Activated effector memory CD4-positive, alpha-beta T cell treated with Interleukin-2 at 50 U/mL for 16 hours (primary cell): ENCODE measurements around the gene ACTN4.
A peak's percentile ranks its signal among the peaks of the same experiment; 100 is the strongest.
"Not testable (repeated sequence)": the region's sequence is repeated elsewhere in the genome, so short reads cannot be mapped to it uniquely, and the experiment has no call there.

Experiments used
- DNase-seq: peaks from one replicate; pipeline ENCODE4 v3.0.0-alpha.2; 2020

The ACTN4 gene

DNA sequence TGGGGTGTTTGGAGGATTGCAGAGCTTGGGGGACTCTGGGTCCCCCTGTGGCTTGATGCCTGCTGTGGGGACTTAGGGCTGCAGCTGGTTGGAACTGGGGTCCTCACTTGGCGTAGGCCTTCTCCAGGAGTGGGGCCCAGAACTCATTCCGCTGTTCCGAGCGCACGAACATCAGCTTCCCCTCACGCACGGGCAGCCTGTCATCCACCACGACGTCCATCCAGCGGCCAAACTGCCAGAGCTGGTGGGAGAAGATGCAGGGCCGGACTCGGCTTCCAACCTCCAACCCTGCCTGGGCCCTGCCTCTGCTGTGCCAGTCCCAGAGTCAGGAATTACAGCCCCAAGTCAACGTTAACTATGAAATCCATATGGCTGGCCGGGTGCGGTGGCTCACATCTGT, 94.2 kb downstream of the ACTN4 start:
- no peak for DNase-seq

DNA sequence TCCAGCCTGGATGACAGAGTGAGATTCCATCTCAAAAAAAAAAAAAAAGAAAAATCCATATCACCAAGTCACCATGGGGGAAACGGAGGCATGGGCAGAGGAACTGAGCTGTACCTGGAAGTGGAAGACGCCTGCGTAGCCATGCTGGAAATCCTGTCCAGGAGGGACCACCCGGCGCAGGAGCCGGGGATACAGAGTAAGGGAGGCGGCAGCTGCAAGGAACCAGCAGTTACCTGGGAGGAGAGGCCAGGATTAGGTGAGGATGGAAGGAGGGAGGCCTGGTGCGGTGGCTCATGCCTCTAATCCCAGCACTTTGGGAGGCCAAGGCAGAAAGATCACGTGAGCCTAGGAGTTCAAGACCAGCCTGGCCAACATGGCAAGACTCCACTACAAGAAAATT, 94.8 kb downstream of the ACTN4 start:
- DNase-seq, result no peak

DNA sequence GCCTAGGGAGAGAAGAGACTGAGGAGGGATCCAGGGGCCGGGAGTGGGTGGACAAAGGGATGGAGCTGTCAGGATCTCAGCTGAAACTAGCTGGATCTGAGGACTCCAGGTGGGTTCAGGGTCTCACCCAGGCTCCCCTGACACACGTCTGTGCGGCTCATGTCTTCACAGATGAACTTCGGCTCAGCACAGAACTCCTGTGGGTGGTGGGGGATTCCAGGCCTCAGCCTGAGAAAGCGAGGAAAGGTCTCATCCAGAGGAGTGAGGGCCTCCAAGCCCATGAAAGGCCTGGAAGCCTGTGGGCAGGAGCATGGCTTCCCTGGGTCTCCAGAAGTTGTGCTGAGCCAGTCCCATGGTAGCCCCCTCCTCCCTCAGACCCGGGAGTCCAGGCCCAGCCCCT, 95.5 kb downstream of the ACTN4 start:
- no peak for DNase-seq

DNA sequence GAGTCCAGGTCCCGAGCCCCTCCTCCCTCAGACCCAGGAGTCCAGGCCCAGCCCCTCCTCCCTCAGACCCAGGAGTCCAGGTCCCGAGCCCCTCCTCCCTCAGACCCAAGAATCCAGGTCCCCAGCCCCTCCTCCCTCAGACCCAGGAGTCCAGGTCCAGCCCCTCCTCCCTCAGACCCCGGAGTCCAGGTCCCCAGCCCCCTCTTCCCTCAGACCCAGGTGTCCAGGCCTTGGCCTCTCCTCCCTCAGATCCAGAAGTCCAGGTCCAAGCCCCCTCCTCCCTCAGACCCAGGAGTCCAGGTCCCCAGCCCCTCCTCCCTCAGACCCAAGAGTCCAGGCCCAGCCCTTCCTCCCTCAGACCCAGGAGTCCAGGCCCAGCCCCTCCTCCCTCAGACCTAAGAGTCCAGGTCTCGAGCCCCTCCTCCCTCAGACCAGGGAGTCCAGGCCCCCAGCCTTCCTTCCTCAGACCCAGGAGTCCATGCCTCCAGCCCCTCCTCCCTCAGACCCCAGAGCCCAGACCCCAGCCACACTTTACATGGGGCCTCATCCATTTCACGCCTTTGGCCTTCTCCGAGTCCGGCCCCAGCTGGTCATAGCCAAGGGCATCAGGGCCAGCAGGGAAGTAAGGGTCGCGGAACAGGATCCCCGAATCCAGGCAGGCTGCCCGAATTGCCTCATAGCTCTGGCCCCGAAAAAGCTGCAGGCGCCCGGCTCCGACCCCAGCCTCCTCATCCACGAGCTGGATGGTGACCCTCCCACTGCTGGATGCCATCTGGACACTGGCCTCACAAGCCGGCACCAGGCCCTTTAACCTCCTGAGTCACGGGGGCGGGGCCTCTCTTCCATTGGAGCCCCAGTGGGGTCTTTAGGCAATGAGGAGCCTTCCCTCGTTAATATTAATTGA, 96.2 kb downstream of the ACTN4 start:
- no peak for DNase-seq

DNA sequence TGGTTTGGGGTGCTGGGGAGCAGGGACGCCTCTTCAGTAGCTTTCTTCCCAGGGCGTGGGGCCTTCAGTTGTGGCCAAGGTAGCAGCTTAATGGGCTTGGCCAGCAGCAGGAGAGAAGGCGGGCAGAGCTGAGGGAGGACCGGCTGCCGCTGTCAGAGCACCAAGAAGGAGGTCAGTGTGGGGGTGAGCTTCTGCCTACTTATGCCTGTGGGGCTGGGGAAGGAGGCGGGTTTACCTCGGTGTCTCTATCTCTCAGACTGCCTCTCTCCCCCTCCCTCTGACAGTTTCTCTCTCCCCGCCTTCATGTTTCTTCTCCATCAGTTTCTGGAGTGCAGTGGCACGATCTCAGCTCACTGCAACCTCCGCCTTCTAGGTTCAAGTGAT, 96.8 kb downstream of the ACTN4 start, which contains the start of gene CAPN12:
TSS of gene CAPN12 (minus strand) at position 177 of the 384 bp plus-strand sequence. CDS start 309 bp downstream, outside the sequence.
- DNase-seq, result no peak

DNA sequence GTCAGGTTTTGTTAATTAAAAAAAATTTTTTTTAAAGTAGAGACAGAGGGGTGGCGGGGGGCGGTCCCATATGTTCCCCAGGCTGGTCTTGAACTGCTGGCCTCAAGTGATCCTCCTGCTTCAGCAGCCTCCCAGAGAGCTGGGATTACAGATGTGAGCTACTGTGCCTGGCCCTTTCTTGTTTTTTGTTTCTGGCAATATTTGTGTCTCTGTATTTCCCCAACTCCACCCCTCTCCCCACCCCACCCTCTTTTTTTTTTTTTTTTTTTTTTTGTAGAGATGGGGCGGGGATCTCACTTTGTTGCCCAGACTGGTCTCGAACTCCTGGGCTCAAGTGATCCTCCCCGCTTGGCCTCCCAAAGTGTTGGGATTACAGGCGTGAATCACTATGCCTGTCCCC, 97.4 kb downstream of the ACTN4 start:
- DNase-seq, result no peak

DNA sequence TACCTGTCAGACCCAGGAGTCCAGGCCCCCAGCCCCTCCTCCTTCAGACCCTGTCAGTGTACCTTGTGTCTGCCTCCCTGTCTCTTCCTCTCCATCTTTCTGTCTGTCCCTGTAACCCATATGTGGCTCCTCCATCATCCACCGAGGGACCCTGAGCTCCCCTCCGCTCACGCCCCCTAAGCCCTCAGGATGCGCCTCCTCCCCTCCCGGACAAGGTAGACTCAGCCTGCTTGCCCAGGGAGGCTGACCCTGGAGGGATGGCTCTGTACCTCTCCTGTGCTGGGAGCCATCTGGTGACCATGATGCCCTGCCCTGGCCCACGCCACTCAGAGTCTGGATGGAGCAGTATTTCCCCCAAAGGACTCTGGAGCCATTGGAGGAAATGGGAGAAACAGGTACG, 97.9 kb downstream of the ACTN4 start:
- no peak for DNase-seq

DNA sequence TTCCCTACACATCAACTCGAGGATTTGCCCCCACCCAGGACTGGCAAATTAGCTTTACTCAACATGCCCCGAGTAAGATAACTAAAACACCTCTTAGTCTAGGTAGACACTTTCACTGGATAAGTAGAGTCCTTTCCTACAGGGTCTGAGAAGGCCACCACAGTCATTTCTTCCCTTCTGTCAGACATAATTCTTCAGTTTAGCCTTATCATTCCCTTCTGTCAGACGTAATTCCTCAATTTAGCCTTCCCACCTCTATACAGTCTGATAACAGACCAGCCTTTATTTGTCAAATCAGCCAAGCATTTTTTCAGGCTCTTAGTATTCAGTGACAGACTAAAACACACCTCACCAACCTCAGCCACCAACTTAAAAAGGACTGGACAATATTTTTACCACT, 106.3 kb downstream of the ACTN4 start:
- DNase-seq, result not testable (repeated sequence)

DNA sequence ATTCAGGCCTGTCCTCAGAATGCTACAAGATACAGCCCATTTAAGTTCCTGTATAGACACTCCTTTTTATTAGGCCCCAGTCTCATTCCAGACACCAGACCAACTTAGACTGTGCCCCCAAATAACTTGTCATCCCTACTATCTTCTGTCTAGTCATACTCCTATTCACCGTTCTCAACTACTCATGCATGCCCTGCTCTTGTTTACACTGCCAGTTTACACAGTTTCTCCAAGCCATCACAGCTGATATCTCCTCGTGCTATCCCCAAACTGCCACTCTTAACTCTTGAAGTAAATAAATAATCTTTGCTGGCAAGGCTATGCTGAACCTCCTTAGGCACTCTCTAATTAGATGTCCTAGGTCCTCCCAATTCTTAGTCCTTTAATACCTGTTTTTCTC, 106.7 kb downstream of the ACTN4 start:
- DNase-seq, result not testable (repeated sequence)

DNA sequence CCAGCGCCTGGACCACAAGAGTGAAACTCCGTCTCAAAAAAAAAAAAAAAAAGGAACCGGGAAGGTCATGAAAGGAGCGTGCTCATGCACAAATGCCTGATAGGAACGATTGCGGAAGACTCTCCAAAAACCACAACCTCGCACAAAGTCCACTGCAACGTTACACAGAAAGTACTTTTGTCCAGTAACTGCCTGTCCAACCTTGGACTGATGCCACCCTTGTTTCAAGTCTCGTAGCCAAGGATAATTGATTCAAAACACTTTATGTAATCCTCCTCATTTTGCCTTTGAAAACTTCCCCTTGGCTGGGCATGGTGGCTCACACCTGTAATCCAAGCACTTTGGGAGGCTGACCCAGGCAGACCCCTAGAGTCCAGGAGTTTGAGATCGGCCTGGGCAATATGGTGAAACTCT, 112.1 kb downstream of the ACTN4 start:
- no peak for DNase-seq

DNA sequence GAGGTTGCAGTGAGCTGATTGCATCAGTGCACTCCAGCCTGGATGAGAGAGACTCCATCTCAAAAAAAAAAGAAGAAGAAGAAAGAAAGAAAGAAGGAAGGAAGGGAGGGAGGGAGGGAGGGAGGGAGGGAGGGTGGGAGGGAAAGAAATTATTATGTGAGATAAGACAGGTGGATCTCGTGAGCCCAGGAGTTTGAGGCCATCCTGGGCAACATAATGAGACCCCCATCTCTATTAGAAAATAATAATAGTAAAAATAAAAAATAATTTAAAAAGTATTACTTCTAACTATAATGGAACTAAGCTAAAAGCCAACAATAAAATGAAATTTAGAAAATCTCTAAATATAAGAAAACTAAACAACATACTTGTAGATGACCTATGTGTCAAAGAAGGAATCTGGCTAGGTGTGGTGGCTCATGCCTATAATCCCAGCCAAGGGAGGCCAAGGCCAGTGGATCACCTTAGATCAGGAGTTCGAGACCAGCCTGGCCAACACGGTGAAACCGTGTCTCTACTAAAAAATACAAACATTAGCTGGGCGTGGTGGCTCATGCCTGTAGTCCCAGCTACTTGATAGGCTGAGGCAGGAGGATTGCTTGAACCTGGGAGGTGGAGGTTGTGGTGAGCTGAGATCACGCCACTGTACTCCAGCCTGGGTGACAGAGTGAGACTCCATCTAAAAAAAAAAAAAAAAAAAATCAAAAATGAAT, 113.5 kb downstream of the ACTN4 start:
- not testable (repeated sequence) for DNase-seq

DNA sequence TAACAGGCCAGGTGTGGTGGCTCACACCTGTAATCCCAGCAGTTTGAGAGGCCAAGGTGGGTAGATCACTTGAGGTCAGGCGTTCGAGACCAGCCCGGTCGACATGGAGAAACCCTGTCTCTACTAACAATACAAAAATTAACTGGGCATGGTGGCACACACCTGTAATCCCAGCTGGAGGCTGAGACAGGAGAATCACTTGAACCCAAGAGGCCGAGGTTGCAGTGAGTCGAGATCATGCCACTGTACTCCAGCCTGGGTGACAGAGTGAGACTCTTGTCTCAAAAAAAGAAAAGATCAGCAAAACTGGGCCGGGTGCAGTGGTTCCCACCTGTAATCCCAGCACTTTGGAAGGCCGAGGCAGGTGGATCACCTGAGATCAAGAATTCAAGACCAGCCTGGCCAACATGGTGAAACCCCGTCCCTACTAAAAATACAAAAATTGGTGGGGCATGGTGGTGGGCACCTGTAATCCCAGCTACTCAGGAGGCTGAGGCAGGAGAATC, 114.5 kb downstream of the ACTN4 start:
- not testable (repeated sequence) for DNase-seq

DNA sequence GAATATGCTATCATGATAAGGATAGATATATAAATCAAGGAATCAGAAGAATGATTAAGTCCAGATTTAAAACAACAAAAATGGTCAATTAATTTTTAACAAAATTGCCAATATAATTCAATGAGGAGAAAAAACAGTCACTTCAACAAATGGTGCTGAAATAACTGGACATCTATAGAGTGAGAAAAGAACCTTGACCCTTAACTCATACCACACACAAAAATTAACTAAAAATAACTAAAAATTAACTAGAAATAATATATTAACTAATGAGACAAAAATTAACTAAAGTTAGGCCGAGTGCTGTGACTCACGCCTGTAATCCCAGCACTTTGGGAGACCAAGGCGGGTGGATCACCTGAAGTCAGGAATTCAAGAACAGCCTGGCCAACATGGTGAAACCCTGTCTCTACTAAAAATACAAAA, 116.4 kb downstream of the ACTN4 start:
- no peak for DNase-seq

DNA sequence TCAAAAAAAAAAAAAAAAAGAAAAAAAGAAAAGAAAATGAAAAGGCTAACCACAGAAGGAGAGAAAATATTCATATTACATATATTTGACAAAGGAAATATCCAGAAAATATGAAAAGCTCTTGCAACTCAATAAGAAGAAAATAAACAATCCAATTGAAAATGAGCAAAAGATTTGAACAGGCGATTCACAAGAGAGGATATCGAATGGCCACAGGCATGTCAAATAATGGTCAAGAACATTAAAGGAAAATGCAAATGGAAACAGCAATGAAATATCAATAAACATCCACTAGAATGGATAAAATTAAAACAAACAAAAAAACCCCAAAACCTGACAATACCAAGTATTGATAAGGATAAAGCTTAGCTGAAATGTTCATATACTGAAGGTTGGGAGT, 117.8 kb downstream of the ACTN4 start:
- DNase-seq, result no peak

DNA sequence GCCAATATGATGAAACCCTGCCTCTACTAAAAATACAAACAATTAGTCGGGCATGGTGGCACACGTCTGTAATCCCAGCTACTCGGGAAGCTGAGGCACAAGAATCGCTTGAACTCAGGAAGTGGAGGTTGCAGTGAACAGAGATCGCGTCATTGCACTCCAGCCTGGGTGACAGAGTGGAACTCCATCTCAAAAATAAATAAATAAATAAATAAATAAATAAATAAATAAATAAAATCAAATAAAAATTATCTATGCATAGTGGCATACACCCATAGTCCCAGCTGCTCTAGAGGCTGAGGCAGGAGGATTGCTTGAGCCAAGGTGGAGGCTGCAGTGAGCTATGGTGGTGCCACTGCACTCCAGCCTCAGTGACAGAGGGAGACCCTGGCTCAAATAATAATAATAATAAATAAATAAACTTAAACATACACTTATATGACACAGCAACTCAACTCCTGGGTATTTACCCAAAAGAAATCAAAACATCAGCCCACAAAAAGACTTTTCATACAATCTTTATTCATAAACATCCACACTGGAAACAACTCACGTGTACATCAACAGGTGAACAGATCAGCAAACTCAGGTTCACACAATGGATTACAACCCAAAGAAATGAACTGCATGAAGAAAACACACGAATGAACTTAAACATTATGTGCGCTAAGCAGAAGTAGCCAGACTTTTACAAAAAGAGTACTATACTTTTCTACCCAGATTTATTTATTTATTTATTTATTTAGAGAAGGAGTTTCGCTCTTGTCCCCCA, 119.0 kb downstream of the ACTN4 start:
- DNase-seq, result no peak

DNA sequence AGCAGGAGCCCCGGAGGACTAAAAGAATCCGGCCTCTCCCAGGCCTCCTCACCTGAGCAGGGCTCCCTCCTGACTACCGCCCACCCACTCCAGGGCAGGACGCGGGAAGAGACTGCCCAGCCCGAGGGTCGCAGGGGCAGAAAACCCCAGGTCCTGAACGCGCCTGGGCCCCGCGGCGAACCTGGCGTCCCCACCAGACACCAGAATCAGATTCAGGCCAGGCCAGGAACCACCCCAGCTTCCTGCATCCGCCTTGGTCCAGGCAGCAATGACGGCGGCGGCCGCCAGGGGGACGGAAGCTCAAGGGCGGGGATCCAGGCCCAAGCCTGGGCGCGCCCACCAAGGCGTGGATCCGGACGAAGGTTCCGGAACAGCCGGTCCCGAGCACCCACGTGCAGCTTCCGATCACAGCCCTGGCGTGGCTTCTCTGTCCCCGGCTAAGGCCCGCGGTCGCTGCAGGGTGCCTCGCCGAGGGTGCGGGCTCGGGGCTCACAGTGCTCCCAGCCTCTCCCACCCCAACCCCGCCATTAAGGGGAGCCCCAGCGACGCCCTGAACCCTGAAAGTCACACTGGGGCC, 122.3 kb downstream of the ACTN4 start:
- DNase-seq, result peak; percentile 89

DNA sequence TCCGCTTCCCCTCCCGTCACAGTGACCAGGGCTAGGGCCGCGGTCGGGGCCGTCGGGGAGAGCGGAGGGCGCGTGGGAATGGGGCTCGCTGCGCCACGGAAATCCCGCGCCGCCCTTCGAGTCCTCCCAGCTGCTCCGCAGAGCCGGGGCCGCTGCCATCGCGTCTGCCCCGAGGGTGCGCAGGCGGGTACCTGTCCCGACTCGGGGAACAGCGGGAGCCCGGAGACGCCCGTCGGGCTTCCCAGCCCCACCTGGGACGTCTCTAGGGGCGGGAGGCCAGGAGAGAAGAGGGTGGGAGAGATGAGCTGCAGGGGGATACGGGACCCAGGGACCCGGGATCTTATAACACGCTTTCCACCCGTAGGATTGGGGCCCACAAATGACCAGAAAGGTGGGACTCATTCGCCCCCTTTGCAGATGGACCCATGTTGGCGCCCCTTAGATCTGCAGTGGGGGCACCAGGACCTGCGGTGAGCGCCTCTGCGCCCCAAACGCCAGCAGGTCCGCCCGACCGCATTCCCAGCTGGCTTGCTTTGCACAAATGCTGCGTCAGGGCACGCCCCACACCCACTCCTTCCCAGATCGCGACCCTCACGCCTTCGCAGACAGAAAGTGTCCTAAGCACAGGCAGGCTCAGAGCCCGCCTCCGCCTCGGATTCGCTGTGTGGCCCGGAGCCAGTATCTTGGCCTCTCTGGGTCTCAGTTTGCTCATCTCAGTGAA, 122.9 kb downstream of the ACTN4 start:
- DNase-seq, result not testable (repeated sequence)

DNA sequence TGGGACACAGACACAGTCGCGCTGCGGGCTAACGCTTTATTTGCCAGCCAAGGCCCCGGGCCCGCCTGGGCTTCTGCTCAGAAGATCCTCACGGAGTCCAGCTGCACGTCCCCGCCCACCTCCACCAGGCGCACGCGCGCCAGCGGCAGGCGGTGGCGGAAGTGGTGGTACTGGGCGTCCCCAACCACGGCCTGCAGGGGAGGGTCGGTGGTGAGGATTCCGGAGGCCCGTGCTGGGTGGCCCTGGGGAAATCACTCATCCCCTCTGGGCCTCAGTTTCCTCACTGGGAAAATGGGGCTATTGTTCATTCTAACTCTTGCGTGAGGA, 123.5 kb downstream of the ACTN4 start:
- DNase-seq, result not testable (repeated sequence)

DNA sequence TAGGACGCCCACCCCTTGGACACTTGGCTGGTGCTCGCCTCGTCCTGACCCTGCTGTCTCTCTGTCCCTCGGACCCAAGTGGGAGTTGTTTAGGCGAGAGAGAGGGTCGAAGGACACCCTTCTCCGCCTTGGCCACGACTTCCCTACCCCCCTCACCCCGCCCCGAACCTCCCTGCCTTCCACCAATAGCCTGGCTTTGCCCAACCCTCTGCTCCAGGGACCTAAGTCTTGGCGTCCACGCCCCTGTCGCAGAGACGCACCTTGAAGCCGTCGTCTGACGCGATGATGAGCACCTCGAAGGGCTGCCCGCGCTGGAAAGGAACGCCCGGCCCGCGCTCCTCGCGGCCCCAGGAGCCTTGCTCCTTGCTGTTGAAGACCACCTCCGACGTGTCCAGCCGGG, 124.1 kb downstream of the ACTN4 start:
- not testable (repeated sequence) for DNase-seq

DNA sequence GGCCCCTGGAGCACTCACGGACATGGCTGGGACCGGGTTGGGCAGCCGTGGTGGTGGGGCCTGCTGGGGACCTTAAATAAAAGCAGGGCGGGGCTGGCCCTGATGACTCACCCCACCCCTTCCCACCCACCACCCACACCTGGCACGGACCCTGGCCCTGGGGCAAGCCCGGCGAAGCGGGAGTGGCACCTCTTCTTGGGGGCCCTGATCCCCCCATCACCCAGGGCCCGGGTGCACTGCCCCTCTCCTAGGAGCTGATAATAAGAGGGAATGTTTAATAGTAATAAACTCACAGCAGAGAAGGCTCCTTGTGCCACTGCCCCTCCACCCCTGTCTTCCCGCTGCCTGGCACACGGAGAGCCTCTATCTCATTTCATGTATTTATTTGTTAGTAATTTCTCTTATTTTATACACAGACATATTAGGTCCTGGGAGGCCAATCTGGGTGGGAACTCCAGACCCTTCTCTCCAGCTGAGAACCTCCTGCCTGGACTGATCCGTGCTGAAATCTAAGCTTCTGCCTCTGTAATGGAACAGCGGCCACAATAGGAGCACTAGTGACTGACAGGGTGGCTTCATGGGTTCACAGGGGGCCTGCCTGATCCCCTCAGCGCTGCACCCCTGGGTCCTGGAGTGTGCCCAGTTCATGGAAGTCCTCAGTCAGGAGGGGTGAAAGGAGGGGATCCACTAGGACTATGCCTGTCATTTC, 126.2 kb downstream of the ACTN4 start, which contains the start of gene LGALS7:
TSS of gene LGALS7 (minus strand) at position 49 of the 709 bp plus-strand sequence. CDS start at position 24, 25 bp downstream.
- DNase-seq, result no peak
